Sciatic nerve (tissue), 2 donors: ENCODE data around the gene FCHSD2. TPM values are rescaled to one million over a fixed set of nuclear protein-coding genes. Genes with fewer than 3 reads are reported as not detected.

Source experiments
- ATAC-seq: fragments of 200-7000 bp; cut with Tn5 transposase; one replicate; pipeline ENCODE4 v1.9.1; 2020; ENCODE audit warnings: mild to moderate bottlenecking, moderate library complexity
- DNase-seq: peaks from one replicate; pipeline ENCODE4 v3.0.0-alpha.2; 2020; ENCODE audit warnings: low spot score
- intact Hi-C: fragments of 100-400 bp; cut with DNase I; formaldehyde crosslinking; loops from one replicate; pipeline ENCODE4 v1.14.2; 2022
- total RNA-seq: library from RNA; stranded (reverse); fragmentation: NEBNext Ultra II Directional; extraction: Animal tissue kit (Norgen Biotek cat#: 25700); gene quantifications from one replicate; pipeline ENCODE4 v1.2.1, GENCODE V29; 2021
- donor health status: DM: no; HTN: no; CAD: no.
- donor health status: DM: no; HTN: no; CAD: no.

Gene FCHSD2
- total RNA-seq, 1 donor from 2014 or later, result 64.7 TPM

DNA sequence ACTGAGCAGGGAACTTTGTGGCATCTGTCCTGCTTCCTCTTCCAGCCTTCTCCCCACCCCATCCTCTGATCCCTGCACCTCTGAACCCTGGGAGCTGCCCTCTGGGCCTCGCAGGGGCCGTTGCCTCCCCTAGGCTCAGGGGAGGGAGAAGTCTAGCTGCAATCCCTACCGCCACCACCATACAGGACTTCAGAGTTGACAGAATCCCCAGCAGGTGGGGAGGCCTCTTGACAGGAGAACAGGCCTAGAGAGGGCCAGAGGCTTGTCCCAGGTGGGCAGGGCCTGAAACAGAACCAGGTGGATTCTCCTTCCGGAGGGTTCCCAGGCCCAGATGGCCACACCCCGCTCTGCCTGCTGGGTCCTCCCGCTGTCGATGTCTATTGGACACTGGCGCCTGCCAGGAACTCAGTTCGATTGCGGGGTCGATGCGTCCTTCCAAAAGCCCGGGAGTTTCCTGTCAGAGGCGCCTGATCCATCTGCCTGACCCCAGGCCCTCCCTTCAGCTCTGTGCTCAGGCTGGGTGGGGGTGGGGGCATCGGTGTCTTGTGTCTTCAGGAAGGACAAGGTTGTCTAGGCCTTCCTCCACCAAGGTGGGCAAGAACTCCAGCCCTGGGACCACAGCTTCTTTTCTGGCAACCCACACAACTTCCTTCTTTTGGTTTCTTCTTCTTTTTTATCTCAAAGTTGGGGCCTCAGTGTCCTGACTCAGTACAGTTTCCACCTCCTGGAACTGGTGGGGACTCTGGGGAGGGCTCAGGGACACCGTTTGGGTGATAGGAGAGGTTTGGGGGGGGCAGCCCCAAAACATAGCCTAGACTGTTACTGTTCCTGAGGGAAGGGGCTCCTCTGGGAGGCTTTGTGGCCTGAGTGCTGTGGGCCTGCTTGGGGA is 354.7 kb downstream of the FCHSD2 start:
- no peak for DNase-seq
- intact Hi-C loops, result loop anchor here (5.0 kb wide), 1 partner anchor 60 kb away; no protein-coding TSS in a partner anchor

More for the DNA sequence above, 354.7 kb downstream of the FCHSD2 start:
- ATAC-seq, result peak; percentile 6

Other genes starting within 250 kb of the FCHSD2 start
- gene P2RY2, start 76.0 kb upstream of the FCHSD2 start, total RNA-seq, result 12.3 TPM
- 3.6 TPM for gene P2RY6, start 130.0 kb upstream of the FCHSD2 start, total RNA-seq
- 110 TPM for gene ARHGEF17, start 166.0 kb upstream of the FCHSD2 start, total RNA-seq
- 9.4 TPM for gene RELT, start 234.1 kb upstream of the FCHSD2 start, total RNA-seq